Thoracic aorta (tissue), 2 donors: Measurements from ENCODE around the gene NDRG2. TPM values are rescaled to one million over a fixed set of nuclear protein-coding genes. Genes with fewer than 3 reads are reported as not detected.

ENCODE experiments used
- ATAC-seq: fragments of 150-250 bp; one replicate; pipeline ENCODE4 v1.8.0; 2017; ENCODE audit warnings: low read depth; ENCODE audit not compliant: insufficient number of reproducible peaks, low FRiP score
- DNase-seq: peaks from one replicate; pipeline ENCODE4 v3.0.0-alpha.2; 2020; ENCODE audit warnings: low spot score
- H3K27ac ChIP-seq, 2 donors: fragments of 200-600 bp; sonication (generic); 1 replicate in 1 of 2; 2 replicates in 1 of 2; pipeline ENCODE4 v1.5.1; 2016; ENCODE audit warnings: mild to moderate bottlenecking in 2 of 2, moderate library complexity in 2 of 2
- H3K27me3 ChIP-seq: fragments of 200-600 bp; sonication (generic); replicated peaks from 2 replicates; pipeline ENCODE4 v1.6.0; 2016; ENCODE audit warnings: mild to moderate bottlenecking; ENCODE audit not compliant: insufficient read depth
- H3K36me3 ChIP-seq: fragments of 200-600 bp; sonication (generic); one replicate; pipeline ENCODE4 v1.5.1; 2016
- H3K4me1 ChIP-seq, 2 donors: fragments of 200-600 bp; sonication (generic); 1 replicate in 1 of 2; 2 replicates in 1 of 2; pipeline versions ENCODE4 v1.5.1 to v1.6.0; 2016; ENCODE audit warnings: low read depth in 2 of 2, mild to moderate bottlenecking in 1 of 2; ENCODE audit not compliant: control insufficient read depth in 1 of 2
- H3K4me3 ChIP-seq: fragments of 200-600 bp; sonication (generic); 2 replicates; pipeline ENCODE4 v1.5.1; 2016; ENCODE audit warnings: mild to moderate bottlenecking
- H3K9me3 ChIP-seq: fragments of 200-600 bp; sonication (generic); 2 replicates; pipeline ENCODE4 v1.5.1; 2016
- total RNA-seq, 2 donors: library from RNA; depleted of rRNA; stranded (reverse); fragments of >200 nt; gene quantifications; one replicate each; pipeline versions ENCODE4 v1.1.0 to v1.2.3, GENCODE V29; 2016
- TF ChIP-seq, protein P1 (sequence below): fragments of 200-600 bp; sonication (generic); IDR thresholded peaks from one replicate; pipeline ENCODE4 v1.5.1; 2019; ENCODE audit warnings: antibody characterized with exemption

Gene NDRG2
- total RNA-seq, 2 donors from 2014 or later = 139 TPM

DNA sequence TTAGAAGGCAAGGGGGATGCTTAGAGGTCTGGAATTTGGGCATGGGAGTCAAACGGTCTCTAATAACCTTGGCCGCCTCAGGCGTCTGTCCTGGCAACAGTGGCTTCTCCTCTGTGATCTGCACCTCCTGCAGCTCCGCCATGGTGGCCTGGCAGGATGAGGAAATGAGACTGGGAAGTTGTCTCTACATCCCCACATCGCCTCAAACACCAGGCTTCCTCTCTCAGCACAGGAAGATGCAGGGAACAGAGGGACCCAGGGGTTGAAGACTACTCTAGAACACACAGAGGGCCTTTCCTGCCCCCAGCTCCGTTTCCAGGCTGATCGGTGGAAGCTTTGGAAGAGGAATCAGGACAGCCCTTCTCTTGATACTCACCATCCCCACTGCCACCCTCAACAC, 1.7 kb downstream of the NDRG2 start:
- ATAC-seq (no peak), DNase-seq (no peak)
- Histone ChIP-seq H3K27me3 (no peaks in the 10 kb centered on the region), H3K4me3 (no peak overlapping the region), H3K4me1 (peaks cover 11 to 39% of the 10 kb centered on the region in 2 donors), H3K36me3 (peaks cover 28% of the 10 kb centered on the region), H3K9me3 (no peaks in the 10 kb centered on the region), H3K27ac (peak overlapping the region; percentile 89 to 94)
- TF ChIP-seq, protein P1, sequence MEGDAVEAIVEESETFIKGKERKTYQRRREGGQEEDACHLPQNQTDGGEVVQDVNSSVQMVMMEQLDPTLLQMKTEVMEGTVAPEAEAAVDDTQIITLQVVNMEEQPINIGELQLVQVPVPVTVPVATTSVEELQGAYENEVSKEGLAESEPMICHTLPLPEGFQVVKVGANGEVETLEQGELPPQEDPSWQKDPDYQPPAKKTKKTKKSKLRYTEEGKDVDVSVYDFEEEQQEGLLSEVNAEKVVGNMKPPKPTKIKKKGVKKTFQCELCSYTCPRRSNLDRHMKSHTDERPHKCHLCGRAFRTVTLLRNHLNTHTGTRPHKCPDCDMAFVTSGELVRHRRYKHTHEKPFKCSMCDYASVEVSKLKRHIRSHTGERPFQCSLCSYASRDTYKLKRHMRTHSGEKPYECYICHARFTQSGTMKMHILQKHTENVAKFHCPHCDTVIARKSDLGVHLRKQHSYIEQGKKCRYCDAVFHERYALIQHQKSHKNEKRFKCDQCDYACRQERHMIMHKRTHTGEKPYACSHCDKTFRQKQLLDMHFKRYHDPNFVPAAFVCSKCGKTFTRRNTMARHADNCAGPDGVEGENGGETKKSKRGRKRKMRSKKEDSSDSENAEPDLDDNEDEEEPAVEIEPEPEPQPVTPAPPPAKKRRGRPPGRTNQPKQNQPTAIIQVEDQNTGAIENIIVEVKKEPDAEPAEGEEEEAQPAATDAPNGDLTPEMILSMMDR = no peak

DNA sequence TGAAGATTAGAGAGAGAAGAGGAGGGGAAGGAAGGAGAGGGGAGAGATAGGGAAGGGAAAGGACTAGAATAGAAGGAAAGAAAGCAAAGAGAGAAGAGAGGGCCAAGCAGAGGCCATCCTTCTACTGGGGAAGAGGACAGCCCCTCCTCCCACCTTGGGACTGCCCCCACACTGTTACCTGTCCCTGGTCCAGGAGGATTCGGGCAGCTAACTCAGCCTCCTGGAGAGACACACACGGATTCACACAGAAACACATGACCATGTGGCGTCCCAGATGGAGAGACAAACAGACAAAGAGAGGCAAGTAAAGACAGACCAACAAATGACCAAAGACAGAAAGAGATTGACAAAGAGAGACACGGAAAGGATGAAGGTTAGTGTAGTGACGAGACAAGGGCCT, 2.2 kb downstream of the NDRG2 start:
- no peak for DNase-seq
- H3K27me3 ChIP-seq = no peaks in the 10 kb centered on the region
- TF ChIP-seq, protein P1 = no peak
- no peak overlapping the region for H3K4me3 ChIP-seq
- H3K4me1 ChIP-seq = peaks cover 11 to 39% of the 10 kb centered on the region in 2 donors
- peaks cover 33% of the 10 kb centered on the region for H3K36me3 ChIP-seq
- no peaks in the 10 kb centered on the region for H3K9me3 ChIP-seq
- peak overlapping the region in 1 of 2 donors; percentile 94 for H3K27ac ChIP-seq
- no peak for ATAC-seq

DNA sequence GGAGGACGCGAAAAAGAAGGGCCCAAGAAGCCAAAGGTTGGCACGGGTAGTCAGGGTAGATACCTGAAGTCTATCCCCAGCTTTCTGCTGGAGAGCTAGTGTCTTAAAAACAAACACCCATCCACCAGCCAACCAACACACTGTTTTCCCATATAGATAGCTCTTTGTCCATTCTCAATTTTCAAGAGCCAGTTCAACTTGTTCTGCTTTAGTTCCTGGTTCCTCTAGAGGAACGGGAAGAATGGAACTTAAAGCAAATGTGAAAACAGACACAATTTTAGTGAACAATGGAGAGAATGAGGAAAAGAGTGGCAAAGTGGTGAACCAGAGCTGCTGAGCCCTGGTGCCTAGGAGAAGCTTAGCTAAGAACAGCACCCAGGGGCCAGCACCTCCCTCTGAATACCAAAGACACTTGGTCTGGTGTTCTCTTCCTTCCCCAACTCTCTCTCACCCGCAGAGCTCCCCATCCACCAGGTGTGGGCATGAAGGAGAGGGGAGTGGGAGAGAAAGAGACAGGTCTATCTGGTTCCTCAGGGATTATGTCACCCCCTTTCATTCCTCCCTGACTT, 3.8 kb downstream of the NDRG2 start:
- Histone ChIP-seq H3K27ac (no peak overlapping the region), H3K36me3 (peaks cover 39% of the 10 kb centered on the region), H3K4me1 (peaks cover 3 to 28% of the 10 kb centered on the region in 2 donors), H3K9me3 (no peaks in the 10 kb centered on the region), H3K27me3 (no peaks in the 10 kb centered on the region), H3K4me3 (no peak overlapping the region)
- no peak for ATAC-seq
- TF ChIP-seq, protein P1 = no peak
- no peak for DNase-seq

DNA sequence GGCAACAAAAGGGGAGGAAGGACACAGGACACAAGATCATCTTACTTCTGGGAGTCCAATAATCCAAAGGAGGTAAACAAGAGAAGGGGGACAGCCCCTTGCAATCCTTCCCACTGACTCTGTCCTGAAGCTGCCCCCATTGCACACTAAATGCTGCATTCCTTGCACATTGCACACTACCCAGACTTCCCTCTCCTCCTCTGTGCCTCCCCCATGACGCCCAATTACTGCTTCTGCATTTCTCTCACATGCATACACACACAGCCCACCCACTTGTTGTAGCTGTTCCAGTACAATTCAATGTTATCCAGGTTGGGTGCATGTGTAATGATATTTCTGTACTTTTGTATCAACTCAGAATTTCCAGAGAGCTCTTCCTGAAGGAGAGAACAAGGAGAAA, 5.5 kb downstream of the NDRG2 start:
- Histone ChIP-seq H3K4me3 (no peak overlapping the region), H3K27me3 (no peaks in the 10 kb centered on the region), H3K27ac (no peak overlapping the region), H3K9me3 (no peaks in the 10 kb centered on the region), H3K4me1 (peaks cover 0 to 22% of the 10 kb centered on the region in 2 donors), H3K36me3 (peaks cover 39% of the 10 kb centered on the region)
- ATAC-seq (no peak), DNase-seq (no peak)
- TF ChIP-seq, protein P1 = no peak

DNA sequence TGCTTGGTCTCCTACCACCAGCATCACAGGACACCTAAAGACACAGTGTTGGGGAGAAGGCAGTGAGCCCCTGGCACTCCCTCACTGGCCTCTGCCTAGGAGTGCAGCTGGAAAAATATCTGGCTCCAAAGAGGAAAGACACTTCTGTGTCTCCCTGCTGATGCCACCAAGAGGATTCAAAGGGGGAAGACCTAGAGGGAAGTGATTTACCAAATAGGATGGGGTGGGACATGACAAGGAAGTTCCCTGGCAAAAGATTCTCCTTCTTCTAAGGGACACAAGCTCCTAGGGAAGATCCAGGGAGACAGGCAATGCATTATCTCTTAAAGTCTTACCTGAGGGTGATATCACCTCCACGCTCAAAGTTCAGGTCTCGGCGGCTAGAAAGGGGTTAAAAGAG, 6.1 kb downstream of the NDRG2 start:
- ATAC-seq = no peak
- TF ChIP-seq, protein P1 = no peak
- no peak for DNase-seq
- no peak overlapping the region for H3K4me3 ChIP-seq
- H3K9me3 ChIP-seq = no peaks in the 10 kb centered on the region
- no peak overlapping the region for H3K27ac ChIP-seq
- no peaks in the 10 kb centered on the region for H3K27me3 ChIP-seq
- H3K4me1 ChIP-seq = peaks cover 0 to 16% of the 10 kb centered on the region in 2 donors
- H3K36me3 ChIP-seq = peaks cover 39% of the 10 kb centered on the region
